Measurements from ENCODE around the gene TRIM46.
A peak's percentile ranks its signal among the peaks of the same experiment; 100 is the strongest.

Gene TRIM46

DNA sequence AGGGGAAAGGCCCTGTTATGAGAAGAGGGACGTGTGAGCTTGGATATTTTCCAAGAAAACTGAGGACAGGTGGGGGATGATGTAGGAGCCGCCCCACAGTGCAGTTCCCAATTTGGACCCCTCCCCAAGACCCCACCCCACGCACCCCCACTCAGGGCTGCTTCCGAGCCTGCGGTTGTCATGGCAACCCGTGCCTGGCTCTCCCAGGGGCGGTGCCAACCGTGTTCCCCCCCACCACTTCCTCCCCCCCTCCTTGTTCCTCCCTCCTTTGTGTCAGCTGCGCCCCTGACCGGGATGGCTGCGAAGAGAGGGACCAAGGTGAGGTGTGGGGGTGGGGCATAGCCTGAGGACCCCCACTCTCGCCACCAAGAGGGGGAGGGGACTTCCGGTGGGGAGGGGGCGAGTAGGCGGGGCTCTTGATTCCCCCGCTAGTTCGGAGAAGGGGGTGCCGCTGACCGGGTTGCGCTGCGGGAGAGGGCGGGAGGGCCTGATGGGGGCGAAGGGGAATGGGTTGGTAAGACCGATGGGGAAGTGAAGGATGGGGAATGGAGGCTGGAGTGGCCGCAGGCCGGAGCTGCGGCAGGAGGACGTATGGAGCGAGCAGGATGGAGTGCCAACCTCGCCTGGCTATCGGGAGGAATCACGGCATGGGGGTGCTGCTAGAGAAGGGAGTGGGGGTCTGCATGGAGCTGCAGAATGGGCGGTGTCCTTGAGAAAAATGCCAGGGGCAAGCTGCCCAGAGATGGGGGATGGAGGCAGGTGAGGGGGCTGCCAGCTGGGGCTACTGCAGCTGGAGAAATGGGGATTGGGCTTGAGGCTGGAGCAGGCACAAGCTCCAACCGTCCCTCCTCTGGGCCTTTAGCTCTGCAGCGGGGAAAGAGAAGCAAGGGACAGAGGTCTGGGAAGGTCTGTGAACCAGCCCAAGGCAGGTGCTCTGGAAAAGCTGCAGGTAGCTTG lies 953 bp downstream of the TRIM46 start:
- peak; percentile 56 to 65 for DNase-seq

DNA sequence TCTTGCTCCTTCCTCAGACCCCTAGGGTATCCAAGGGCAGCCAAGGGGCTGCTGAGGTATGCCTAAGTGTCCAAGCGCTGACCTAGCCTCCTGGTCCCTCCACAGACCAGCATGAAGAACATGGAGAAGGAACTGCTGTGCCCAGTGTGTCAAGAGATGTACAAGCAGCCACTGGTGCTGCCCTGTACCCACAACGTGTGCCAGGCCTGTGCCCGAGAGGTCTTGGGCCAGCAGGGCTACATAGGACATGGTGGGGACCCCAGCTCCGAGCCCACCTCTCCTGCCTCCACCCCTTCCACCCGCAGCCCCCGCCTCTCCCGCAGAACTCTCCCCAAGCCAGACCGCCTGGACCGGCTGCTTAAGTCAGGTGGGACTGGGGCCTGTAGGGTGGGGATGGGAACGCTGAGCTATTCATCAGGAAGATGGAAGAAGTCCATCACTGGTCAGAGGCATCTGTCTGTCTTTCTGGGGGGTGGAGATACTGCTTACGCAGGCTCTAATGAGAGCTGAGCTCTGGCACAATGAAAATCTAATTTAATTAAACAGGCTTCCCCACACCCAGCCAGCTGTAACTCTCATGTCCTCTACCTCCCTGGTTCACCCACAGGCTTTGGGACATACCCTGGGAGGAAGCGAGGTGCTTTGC lies 1.8 kb downstream of the TRIM46 start:
- no peak for DNase-seq

DNA sequence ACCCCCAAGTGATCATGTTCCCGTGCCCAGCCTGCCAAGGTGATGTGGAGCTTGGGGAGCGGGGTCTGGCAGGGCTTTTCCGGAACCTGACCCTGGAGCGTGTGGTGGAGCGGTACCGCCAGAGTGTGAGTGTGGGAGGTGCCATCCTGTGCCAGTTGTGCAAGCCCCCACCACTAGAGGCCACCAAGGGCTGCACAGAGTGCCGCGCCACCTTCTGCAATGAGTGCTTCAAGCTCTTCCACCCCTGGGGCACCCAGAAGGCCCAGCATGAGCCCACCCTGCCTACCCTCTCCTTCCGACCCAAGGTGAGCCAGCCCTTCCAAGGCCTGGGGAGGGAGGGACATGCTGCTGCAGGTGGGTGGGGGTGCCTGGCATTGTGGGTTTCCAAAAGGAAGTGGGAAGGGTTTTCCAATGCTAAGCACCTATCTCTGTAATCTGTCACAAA lies 2.3 kb downstream of the TRIM46 start:
- DNase-seq, result no peak

DNA sequence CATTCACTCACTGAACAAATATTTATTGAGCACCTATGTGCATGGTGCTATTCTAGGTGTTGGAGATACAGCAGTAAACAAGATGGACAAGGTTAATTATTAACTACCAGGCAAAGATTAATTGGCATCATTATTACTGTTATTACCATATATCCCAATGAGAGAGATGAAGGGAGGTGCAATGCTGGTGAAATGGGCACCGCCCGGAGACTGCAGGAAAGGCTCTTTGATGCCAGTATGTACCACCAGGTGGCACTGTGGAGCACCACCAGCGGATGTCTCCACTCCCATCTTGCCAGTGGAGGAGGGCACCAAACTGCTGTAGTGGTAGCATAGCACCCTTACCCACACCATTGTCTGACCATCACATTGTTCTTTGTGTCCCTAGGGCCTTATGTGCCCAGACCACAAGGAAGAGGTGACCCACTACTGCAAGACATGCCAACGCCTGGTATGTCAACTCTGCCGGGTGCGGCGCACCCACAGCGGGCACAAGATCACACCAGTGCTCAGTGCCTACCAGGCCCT lies 3.0 kb downstream of the TRIM46 start:
- peak; percentile 91 to 93 for DNase-seq

DNA sequence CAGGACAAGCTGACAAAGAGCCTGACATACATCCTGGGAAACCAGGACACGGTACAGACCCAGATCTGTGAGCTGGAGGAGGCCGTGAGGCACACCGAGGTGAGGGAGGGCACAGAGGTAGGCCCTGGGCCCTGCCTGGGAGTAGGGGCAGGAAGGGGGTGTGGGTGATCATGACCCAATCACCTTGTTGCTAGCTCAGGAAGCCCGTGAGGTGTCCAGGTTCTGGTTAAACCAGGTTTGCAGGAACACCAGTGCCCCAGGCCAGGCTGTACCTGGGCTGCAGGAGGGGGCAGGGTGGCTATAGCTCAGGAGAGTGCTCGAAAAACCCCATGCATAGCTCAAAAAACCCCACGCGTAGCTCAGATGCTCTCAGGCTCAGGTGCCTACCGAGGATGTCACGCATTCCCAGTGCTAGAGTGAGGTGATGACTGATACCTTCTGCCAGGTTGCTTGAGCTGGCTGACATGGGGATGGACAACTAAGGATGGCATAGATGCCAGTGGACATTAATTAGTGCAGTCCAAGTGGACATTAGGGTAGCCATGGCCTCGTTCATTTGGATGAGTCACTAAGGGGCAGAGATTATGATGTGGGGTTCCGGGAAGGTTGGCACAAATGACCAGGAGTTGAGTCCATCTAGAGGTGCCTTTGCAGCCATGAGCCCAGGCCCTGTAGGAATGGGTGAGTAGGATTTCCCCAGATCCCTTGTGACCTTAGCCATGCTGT lies 3.7 kb downstream of the TRIM46 start:
- DNase-seq, result no peak

DNA sequence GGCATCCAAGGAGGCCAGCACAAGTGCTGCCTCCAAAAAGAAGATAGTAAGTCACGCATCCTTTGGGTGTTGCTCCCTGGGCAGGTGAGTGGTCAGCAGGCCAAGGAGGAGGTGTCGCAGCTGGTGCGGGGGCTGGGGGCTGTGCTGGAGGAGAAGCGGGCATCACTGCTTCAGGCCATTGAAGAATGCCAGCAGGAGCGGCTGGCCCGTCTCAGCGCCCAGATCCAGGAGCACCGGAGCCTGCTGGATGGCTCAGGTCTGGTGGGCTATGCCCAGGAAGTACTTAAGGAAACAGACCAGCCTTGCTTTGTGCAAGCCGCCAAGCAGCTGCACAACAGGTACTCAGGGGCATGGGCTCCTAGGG lies 4.3 kb downstream of the TRIM46 start:
- no peak for DNase-seq

DNA sequence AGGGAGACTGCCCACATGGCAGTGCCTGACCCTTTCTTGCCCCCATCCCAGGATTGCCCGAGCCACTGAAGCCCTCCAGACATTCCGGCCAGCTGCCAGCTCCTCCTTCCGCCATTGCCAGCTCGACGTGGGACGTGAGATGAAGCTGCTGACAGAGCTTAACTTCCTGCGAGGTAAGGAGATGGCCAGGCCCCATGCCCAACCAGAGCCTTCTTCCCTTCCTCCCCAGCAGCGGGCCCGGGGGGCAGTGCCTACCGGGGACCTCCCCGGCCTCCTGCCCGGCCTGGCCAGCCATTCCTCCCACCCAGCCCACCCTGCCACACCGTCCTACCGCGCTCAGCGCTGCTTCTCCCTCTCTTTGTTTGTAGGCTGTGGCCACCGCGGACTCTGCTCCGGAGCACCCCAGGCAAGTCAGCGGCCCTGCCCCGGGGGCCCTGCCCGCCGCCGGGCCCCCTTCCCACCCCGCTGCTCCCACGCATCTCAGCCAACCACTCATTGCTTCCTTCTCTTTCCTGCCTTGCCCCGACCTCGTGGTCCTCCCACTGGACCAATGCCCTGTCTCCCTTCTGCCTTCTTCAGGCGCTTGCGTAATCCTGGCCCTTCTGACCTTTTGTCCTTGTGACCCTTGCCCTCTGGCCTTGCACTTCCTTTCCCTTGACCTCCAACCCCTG lies 4.9 kb downstream of the TRIM46 start:
- no peak for DNase-seq

DNA sequence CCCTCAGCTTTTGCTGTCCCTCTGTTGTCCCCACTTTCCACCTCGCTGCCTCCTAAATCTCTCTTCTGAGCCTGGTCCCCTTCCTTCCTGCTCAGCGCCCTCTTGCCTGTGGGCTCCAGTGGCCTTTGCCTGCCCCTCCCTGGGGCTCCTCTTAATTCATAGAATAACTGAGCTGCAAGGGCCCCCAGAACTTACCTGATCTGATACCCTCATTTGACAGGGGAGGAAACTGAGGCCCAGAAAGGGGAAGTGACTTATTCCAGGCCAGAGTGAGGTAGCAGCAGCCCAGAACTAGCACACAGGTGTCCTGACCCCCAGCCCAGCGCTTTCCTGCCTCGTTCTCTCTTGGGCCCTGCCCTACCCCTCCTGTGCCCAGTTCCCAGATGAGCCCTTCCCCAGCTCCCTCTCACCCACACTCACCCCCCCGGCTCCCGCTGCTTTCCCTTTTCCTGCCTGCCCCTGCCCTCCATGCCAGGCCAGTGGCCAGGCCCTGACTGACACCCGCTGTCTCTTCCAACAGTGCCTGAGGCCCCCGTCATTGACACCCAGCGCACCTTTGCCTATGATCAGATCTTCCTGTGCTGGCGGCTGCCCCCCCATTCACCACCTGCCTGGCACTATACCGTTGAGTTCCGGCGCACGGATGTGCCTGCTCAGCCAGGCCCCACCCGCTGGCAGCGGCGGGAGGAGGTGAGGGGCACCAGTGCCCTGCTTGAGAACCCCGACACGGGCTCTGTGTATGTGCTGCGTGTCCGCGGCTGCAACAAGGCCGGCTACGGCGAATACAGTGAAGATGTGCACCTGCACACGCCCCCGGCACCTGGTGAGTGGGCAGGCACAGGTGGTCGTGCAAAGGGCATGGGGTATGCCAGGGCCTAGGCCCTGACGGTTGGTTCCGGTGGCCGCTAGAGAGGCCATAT lies 5.7 kb downstream of the TRIM46 start:
- no peak for DNase-seq

DNA sequence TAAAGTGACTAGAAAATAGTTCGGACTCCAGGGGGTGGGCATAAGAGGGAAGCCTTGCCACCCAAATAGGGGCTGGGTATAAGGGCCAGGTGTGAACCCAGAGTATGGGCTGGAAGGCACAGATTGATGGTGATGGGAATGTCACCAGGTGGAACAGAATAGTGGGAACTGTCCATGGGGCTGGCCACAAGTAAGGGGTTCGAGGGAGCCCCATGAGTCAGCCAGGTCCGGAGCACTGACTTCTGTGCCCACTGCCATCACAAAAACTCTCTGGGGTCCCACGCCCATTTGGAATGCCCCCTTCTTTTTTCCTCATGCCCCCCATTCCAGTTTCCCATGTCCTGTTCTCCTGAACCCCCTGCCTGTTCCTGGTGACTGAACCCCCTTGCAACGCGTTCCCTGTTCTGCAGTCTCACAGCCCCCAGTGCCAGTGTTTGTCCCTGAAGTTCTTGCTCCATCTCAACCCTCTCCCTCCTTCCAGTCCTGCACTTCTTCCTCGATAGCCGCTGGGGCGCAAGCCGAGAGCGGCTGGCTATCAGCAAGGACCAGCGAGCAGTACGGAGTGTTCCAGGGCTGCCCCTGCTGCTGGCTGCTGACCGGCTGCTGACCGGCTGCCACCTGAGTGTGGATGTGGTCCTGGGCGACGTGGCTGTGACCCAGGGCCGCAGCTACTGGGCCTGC lies 7.9 kb downstream of the TRIM46 start:
- no peak for DNase-seq

DNA sequence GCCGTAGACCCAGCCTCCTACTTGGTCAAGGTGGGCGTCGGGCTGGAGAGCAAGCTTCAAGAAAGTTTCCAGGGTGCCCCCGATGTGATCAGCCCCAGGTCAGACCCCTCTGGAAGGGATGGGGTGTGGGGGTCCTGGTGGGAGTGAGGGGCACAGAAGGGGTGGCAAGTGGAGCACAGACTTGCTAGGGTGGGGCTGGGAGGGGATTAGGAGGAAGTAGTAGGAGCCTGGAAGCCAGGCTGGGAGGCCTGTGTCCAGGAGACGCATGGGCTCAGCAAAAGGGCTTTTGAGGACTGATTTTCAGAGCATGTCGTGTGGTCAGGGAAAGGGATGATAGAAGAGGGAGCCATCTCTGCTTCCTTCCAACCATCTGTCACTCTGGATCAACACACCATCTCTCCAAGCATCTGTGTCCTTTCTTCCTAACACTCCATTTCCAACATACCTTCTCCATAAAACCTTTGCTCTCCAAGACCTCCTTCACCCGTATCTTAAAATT lies 8.5 kb downstream of the TRIM46 start:
- no peak for DNase-seq

DNA sequence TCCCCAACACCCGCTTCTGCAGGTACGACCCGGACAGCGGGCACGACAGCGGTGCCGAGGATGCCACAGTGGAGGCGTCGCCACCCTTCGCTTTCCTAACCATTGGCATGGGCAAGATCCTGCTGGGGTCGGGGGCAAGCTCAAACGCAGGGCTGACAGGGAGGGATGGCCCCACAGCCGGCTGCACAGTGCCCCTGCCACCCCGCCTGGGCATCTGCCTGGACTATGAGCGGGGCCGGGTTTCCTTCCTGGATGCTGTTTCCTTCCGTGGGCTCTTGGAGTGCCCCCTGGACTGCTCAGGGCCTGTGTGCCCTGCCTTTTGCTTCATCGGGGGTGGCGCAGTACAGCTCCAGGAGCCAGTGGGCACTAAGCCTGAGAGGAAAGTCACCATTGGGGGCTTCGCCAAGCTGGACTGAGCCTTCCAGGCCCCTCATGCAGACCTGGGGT lies 10.1 kb downstream of the TRIM46 start:
- DNase-seq, result no peak

DNA sequence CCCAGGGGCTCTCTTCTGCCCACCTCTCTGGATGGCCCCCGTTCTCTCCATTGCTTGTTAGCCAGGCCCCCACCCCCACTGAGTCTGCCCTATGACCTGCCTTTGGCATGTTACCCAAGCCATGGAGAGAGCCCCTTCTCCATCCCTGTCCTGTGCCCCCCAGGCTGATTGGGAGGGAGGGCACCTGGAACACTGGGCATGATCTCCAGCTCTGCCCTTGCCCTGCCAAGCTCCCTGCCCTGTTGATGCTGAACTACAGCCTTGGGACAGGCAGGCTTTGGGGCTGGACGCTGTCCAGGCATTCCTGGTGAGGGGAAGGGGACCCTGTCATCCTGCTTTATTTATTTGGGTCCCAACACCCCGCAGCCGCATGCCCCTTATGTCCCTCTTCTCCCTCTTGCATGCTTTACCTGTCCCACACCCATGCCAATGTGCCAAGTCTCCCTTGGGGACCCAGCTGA lies 10.7 kb downstream of the TRIM46 start:
- no peak for DNase-seq

DNA sequence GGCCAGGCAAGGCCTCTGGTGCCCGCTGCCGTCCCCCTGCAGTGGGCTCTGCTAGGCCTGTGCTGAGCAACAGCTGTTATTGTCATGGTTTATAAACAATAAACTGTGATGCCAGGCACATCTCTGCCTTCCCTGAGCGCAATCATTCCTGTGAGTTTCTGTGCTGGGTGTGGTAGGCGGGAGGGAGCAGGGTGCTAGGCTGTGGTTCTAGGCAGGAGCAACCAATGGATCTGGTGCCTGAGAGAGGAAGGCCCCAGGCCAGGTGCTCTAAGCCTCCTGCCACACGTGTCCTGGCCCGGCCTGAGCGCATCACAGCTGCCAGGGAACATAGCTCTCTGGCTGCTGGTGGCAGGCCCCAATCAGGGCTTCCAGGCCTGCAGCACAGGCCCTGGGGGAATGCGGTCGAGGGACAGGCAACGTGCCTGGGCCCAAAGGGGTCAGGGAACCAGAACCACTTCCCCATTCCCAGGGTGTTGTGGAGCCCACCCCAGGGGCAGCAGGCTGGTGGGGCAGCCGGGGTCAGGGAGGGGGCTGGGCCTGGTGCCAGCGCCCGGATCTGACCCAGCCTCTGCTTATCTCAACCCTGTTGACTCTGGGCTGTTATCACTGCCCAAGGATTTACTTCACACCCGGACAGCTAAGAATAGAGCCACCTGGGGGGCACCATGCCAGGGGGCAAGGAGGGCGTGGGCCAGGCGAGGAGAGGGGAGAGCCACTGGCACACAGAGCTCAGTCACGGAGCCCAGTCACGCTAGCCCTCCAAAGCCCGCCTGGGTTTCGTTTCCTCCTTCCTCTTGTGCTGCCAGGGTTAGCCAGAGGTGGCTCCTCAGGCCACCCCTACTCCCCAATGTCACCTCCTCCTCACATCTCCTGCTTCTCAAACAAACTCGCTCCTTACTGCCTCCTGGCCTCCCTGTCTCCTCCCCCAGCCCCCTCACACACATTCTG lies 11.5 kb downstream of the TRIM46 start:
- DNase-seq, result no peak

DNA sequence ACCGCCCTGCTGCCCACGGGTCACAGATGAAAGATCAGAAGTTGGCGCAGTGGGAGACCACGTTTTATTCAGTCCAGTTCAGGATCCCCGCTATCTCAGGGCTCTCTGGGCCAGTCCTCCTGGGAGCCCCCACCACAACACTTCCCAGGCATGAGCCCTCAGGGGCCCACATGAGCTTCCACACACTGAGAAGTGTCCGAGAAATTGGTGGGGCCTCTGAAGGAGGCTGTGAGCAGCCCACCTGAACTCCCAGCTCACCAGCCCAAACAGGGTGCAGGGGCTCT lies 12.1 kb downstream of the TRIM46 start:
- no peak for DNase-seq

DNA sequence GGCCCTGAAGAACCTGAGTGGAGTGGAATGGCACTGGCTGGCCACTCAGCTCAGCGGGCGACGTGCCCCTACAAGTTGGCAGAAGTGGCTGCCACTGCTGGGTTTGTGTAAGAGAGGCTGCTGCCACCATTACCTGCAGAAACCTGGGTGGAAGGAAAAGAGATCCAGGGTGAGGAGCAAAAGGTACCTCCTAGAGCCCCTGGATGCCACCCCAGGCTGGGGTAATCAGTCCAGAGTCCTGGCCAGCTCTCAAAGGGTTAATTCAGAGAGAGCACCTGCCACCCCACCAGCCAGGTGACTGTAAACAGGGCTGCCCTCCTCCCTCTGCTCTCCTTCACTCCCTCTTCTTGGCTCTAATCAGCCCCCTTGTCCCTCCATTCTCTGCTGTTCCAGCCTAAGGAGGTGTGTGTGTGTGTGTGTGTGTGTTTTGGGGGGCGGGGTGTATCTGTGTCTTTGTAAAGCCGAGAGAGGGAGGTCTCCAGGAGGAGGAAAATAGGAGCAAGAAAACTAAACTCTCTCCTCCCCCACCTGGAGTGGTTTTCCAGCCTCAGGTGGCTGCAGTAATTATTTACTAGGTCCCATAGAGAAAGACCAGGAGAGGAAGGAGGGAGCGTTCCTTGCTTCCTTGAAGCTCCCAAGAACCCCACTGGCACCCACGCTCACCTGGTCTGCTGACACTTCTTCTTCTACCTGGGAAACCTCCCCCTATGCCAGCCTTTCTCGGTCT lies 12.6 kb downstream of the TRIM46 start:
- DNase-seq, result no peak

DNA sequence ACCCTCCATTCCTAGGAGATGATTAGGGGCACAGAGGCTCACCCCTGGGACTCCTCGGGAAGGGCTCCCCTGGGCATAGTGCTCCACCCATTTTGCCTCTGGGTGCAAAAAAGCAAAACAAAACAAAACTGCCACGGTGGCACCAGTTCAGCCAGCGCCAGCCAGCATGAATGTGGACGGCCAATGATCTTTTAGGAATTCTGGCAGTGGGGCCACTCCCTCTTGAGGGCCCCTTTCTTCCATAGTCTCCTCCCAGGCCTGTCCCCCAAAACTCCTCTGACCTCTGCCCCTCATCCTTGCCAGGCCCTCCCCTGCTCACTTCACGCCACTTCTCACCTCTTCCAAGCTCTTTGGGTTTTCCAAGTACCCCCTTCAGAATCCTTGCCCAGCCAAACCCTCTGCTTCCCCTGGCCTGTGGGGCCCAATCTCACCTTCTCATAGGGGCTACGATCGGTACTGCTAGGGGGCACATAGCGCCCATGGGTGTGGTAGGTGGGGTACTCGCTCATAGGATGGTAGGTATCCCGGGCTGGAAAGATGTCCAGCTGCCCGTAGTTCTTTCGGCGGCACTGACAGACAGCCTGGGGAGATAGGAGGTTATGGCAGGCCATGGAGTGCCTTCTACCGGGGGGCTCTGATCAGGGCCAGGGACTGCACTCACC lies 13.3 kb downstream of the TRIM46 start:
- DNase-seq, result no peak

DNA sequence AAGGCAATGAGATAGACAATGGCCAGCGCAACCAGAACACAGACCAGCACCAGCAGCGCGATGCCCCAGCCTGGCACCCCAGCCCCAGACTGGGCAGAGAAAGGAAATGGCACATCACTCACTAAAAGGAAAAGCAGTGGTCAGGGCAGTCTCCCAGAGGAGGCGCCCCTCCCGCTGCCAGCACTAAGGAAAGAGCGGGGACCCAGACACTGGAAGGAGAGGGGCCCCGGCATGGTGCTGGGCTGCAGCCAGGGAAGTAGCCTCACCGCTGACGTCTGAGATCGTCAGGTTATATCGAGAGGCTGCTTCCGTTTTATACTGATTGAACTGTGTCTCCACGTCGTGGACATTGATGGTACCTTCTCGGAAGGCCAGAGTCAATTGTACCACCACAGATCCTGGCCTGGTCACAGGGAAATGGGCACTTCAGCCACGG lies 13.8 kb downstream of the TRIM46 start:
- DNase-seq, result no peak

DNA sequence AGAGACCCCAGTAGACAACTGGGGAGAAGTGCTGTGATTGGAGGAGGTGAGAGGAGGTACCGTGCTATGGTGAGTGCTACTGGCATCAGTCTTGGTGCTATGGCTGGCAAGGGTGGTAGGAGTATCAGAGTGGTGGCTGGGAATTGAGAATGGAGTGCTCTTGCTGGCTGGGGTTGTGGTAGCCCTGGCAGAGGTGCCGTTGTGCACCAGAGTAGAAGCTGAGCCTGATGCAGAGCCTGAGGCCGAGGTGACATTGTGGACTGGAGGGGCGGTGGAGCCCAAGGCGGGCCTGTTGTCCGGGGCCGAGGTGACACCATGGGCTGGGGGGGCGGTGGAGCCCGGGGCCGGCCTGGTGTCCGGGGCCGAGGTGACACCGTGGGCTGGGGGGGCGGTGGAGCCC lies 14.6 kb downstream of the TRIM46 start:
- no peak for DNase-seq

Measured in stimulated activated CD4-positive, alpha-beta T cell treated with anti-CD3 and anti-CD28 coated beads, Interleukin-2, amount 100 ng/mL, for 24 hours (primary cell).